MCF 10A (cell line): ENCODE measurements around the gene PDE3A. TPM values are rescaled to one million over a fixed set of nuclear protein-coding genes. Genes with fewer than 3 reads are reported as not detected.

Source experiments
- BruUV-seq: library from RNA; stranded (reverse); fragments of 400-500 nt; replicated peaks from 2 replicates; lab custom pipeline; 2021; lab: Mats Ljungman, UMichigan
- CTCF ChIA-PET: fragments of 300-600 bp; sonication (Branson Sonifier 250); formaldehyde crosslinking; extraction: SDS; loops from one replicate; lab custom pipeline; 2021; ENCODE audit warnings: antibody characterized with exemption, inconsistent platforms; lab: Yijun Ruan, JAX
- POLR2A ChIA-PET: fragments of 300-600, 350-650 bp; sonication (Branson Sonifier 250); formaldehyde crosslinking; extraction: SDS; loops from one replicate; lab custom pipeline; 2020; ENCODE audit warnings: antibody characterized with exemption, inconsistent platforms; lab: Yijun Ruan, JAX
- DNase-seq: peaks from one replicate; pipeline ENCODE4 v3.0.0-alpha.2; 2018; ENCODE audit not compliant: unreplicated experiment
- H3K27ac Mint-ChIP-seq: one replicate; pipeline ENCODE4 v1.8.0; 2022; ENCODE audit warnings: mild to moderate bottlenecking, low read depth, mixed read lengths; ENCODE audit not compliant: unreplicated experiment
- H3K27me3 Mint-ChIP-seq: one replicate; pipeline ENCODE4 v1.8.0; 2022; ENCODE audit warnings: mixed read lengths; ENCODE audit not compliant: insufficient read depth, unreplicated experiment
- H3K36me3 Mint-ChIP-seq: one replicate; pipeline ENCODE4 v1.8.0; 2022; ENCODE audit warnings: mild to moderate bottlenecking, moderate library complexity, mixed read lengths; ENCODE audit not compliant: insufficient read depth, unreplicated experiment
- H3K4me1 Mint-ChIP-seq: one replicate; pipeline ENCODE4 v1.8.0; 2022; ENCODE audit warnings: mixed read lengths; ENCODE audit not compliant: insufficient read depth, unreplicated experiment
- H3K4me3 Mint-ChIP-seq: one replicate; pipeline ENCODE4 v1.8.0; 2022; ENCODE audit warnings: mild to moderate bottlenecking, moderate library complexity, mixed read lengths; ENCODE audit not compliant: unreplicated experiment
- H3K9me3 Mint-ChIP-seq: one replicate; pipeline ENCODE4 v1.8.0; 2022; ENCODE audit warnings: mixed read lengths; ENCODE audit not compliant: unreplicated experiment
- CTCF ChIP-seq: fragments of 200-600 bp; IDR thresholded peaks from one replicate; pipeline ENCODE4 v1.8.0; 2022; ENCODE audit warnings: antibody characterized with exemption, mild to moderate bottlenecking; ENCODE audit not compliant: unreplicated experiment
- intact Hi-C: fragments of 100-400 bp; cut with micrococcal nuclease; formaldehyde crosslinking; loops from 2 replicates; pipeline ENCODE4 v1.14.1; 2022
- total RNA-seq: library from RNA; stranded (reverse); gene quantifications from 2 replicates; pipeline ENCODE4 v1.2.3, GENCODE V29; 2022

PDE3A gene
- total RNA-seq, 1 experiment from 2014 or later, result not detected

- peaks cover 90% of the 10 kb centered on the region for H3K27me3 Mint-ChIP-seq
- no peaks in the 10 kb centered on the region for H3K4me1 Mint-ChIP-seq
- H3K27ac Mint-ChIP-seq, result no peak overlapping the region
- no peak overlapping the region for H3K4me3 Mint-ChIP-seq
- CTCF ChIA-PET, result no interaction called here
- no TSS peak for BruUV-seq
- no peak for TF ChIP-seq CTCF
- H3K9me3 Mint-ChIP-seq, result no peaks in the 10 kb centered on the region
- H3K36me3 Mint-ChIP-seq, result no peaks in the 10 kb centered on the region
- POLR2A ChIA-PET, result no interaction called here
- no peak for DNase-seq
- intact Hi-C loops, result no loop called here
These were observed 104.8 kb downstream of the PDE3A start for GRCh38 chr12:20473133-20473532.

- Mint-ChIP-seq H3K27me3 (peaks cover 85% of the 10 kb centered on the region), H3K36me3 (no peaks in the 10 kb centered on the region), H3K4me1 (no peaks in the 10 kb centered on the region), H3K27ac (no peak overlapping the region), H3K9me3 (no peaks in the 10 kb centered on the region), H3K4me3 (no peak overlapping the region)
- ChIA-PET CTCF (no interaction called here), POLR2A (no interaction called here)
- peak; percentile 8 for DNase-seq
- intact Hi-C loops, result no loop called here
- BruUV-seq, result no TSS peak
- TF ChIP-seq CTCF, result no peak
These were observed 105.7 kb downstream of the PDE3A start for GRCh38 chr12:20474016-20474415.

- Mint-ChIP-seq H3K9me3 (no peaks in the 10 kb centered on the region), H3K36me3 (no peaks in the 10 kb centered on the region), H3K4me3 (no peak overlapping the region), H3K27me3 (peaks cover 85% of the 10 kb centered on the region), H3K4me1 (no peaks in the 10 kb centered on the region), H3K27ac (no peak overlapping the region)
- BruUV-seq, result no TSS peak
- POLR2A ChIA-PET, result interaction anchor here (0.7 kb wide), 1 partner anchor 210 kb away, joined by 3 read pairs; no protein-coding TSS in a partner anchor
- DNase-seq, result no peak
- CTCF ChIA-PET, result no interaction called here
- no peak for TF ChIP-seq CTCF
- intact Hi-C loops, result no loop called here
These were observed 106.1 kb downstream of the PDE3A start for GRCh38 chr12:20474443-20474842.

GRCh38 chr12:20475542-20475941, 107.2 kb downstream of the PDE3A start:
- Mint-ChIP-seq H3K27ac (no peak overlapping the region), H3K9me3 (no peaks in the 10 kb centered on the region), H3K27me3 (peaks cover 85% of the 10 kb centered on the region), H3K4me3 (no peak overlapping the region), H3K4me1 (no peaks in the 10 kb centered on the region), H3K36me3 (no peaks in the 10 kb centered on the region)
- ChIA-PET POLR2A (no interaction called here), CTCF (interaction anchor here (1.0 kb wide), 1 partner anchor 718 kb away, joined by 3 read pairs; no protein-coding TSS in a partner anchor)
- no peak for DNase-seq
- intact Hi-C loops, result no loop called here
- TF ChIP-seq CTCF, result no peak
- no TSS peak for BruUV-seq
